ENCODE measurements around the gene SLF1. TPM values are rescaled to one million over a fixed set of nuclear protein-coding genes. Genes with fewer than 3 reads are reported as not detected.

Gene SLF1
- total and polyA plus RNA-seq, 7 donors, result 1.2 to 2.6 (median 1.8) TPM

DNA sequence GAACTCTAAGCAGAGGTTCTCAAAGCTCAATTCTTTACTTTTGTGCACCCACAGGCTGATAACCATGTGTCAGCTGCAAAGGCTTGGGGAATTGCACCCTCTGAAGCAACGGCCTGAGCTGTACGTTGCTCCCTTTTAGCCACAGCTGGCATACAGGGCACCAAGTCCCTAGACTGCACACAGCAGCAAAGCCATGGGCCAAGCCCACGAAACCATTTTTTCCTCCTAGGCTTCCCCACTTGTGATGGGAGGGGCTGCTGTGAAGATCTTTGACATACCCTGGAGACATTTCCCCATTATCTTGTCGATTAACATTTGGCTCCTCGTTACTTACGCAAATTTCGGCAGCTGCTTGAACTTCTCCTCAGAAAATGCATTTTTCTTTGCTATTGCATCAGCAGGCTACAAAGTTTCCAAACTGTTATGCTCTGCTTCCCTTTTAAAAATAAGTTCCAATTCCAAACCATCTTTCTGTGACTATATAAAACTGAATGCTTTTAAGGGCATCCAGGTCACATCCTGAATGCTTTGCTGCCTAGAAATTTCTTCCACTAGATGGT, 23.1 kb upstream of the SLF1 start:
- ATAC-seq (no peak), DNase-seq (no peak)
- Histone ChIP-seq H3K9me3 (no peaks in the 10 kb centered on the region), H3K4me1 (no peaks in the 10 kb centered on the region), H3K4me3 (no peak overlapping the region), H3K27me3 (ENCODE audit: insufficient read depth in 3 of 3, low read length in 2 of 3) (no peaks in the 10 kb centered on the region), H3K36me3 (ENCODE audit: insufficient read depth in 1 of 2, low read depth in 1 of 2) (no peaks in the 10 kb centered on the region), H3K27ac (no peak overlapping the region)
- intact Hi-C loops (cut with DNase I), result no loop called here
- no peak for TF ChIP-seq CTCF (IDR thresholded peaks at IDR 0.05)
- WGBS, 3 donors, result 93 to 97% (median 95%) methylated on average over 7 of the region's 7 CpGs

DNA sequence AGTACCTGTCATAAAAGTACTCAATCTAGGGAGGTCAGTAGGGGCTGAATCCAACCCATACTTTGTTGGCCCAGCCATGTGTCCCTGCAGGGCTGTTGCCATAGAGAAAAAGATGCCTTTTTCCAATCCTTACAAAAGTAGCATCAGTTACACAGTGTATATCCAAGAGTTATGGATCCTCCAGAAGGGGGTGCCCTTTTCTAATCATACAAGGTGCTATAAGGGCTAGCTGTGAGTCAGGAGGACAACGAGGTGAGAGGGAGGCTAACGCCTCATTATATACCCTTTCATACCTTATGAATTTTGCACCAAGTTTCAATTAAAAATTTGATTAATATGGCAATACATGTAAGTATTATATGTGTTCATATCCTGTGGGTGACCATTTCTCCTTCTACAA, 4.9 kb upstream of the SLF1 start:
- no peaks in the 10 kb centered on the region for H3K9me3 ChIP-seq
- DNase-seq, result no peak
- ATAC-seq, result no peak
- H3K27me3 ChIP-seq (ENCODE audit: insufficient read depth in 3 of 3, low read length in 2 of 3), result no peaks in the 10 kb centered on the region
- peaks cover 7% of the 10 kb centered on the region for H3K4me1 ChIP-seq
- no peak overlapping the region for H3K4me3 ChIP-seq
- WGBS, 3 donors, result 66 to 80% (median 70%) methylated on average over 2 of the region's 2 CpGs
- H3K36me3 ChIP-seq (ENCODE audit: insufficient read depth in 1 of 2, low read depth in 1 of 2), result no peaks in the 10 kb centered on the region
- intact Hi-C loops (cut with DNase I), result no loop called here
- H3K27ac ChIP-seq, result no peak overlapping the region
- TF ChIP-seq CTCF (IDR thresholded peaks at IDR 0.05), result no peak

- DNase-seq, result no peak
- H3K4me3 ChIP-seq, result no peak overlapping the region
- intact Hi-C loops (cut with DNase I), result no loop called here
- H3K9me3 ChIP-seq, result no peaks in the 10 kb centered on the region
- WGBS, 3 donors, result 85 to 90% (median 87%) methylated on average over 2 of the region's 2 CpGs
- no peaks in the 10 kb centered on the region for H3K36me3 ChIP-seq (ENCODE audit: insufficient read depth in 1 of 2, low read depth in 1 of 2)
- ATAC-seq, result no peak
- H3K4me1 ChIP-seq, result peaks cover 10% of the 10 kb centered on the region
- no peak overlapping the region for H3K27ac ChIP-seq
- TF ChIP-seq CTCF (IDR thresholded peaks at IDR 0.05), result no peak
- H3K27me3 ChIP-seq (ENCODE audit: insufficient read depth in 3 of 3, low read length in 2 of 3), result no peaks in the 10 kb centered on the region
Measured at GRCh38 chr5:94614156-94614805, 4.2 kb upstream of the SLF1 start.

DNA sequence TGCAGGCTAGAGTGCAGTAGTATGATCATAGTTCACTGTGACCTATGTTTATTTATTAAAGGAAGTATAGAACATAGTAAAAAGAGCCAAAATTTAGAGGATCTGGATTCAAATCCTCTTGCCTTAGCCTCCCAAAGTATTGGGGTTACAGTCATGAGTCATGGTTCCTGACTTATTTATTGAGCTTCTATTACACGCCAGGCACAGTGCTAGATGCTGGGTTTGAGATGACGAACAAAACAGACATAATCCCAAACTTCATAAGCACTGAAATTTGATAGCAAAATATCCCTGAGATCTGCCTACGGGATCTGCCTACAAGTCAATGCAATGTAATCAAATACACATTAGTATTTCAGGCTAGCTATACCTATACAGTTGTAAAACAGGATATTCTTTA, 2.6 kb upstream of the SLF1 start:
- 81 to 95% (median 86%) methylated on average over 3 of the region's 3 CpGs for WGBS, 3 donors
- intact Hi-C loops (cut with DNase I), result no loop called here

More for the DNA sequence above, 2.6 kb upstream of the SLF1 start:
- no peak for TF ChIP-seq CTCF (IDR thresholded peaks at IDR 0.05)
- no peak for ATAC-seq
- no peaks in the 10 kb centered on the region for H3K36me3 ChIP-seq (ENCODE audit: insufficient read depth in 1 of 2, low read depth in 1 of 2)
- no peaks in the 10 kb centered on the region for H3K9me3 ChIP-seq
- no peak overlapping the region for H3K27ac ChIP-seq
- DNase-seq, result no peak
- no peaks in the 10 kb centered on the region for H3K27me3 ChIP-seq (ENCODE audit: insufficient read depth in 3 of 3, low read length in 2 of 3)
- H3K4me3 ChIP-seq, result no peak overlapping the region
- peaks cover 12% of the 10 kb centered on the region for H3K4me1 ChIP-seq
